ENCODE results near the gene PRDM7.
"Not testable (repeated sequence)": the region's sequence is repeated elsewhere in the genome, so short reads cannot be mapped to it uniquely, and the experiment has no call there.

The PRDM7 gene

GRCh38 chr16:90077240-90077756, at the start of gene PRDM7:
TSS of gene PRDM7 (minus strand) at chr16:90077331. CDS start at chr16:90075910, 1,421 bp downstream.
- no peak for DNase-seq

GRCh38 chr16:90121846-90122245, 44.7 kb upstream of the PRDM7 start:
- not testable (repeated sequence) for DNase-seq

GRCh38 chr16:90107617-90108016, 30.5 kb upstream of the PRDM7 start:
- DNase-seq = not testable (repeated sequence)

- not testable (repeated sequence) for DNase-seq
Observed at GRCh38 chr16:90107060-90107459, 29.9 kb upstream of the PRDM7 start.

GRCh38 chr16:90106271-90106670, 29.1 kb upstream of the PRDM7 start:
- DNase-seq = not testable (repeated sequence)

GRCh38 chr16:90104725-90105124, 27.6 kb upstream of the PRDM7 start:
- not testable (repeated sequence) for DNase-seq

GRCh38 chr16:90102086-90102884, 25.2 kb upstream of the PRDM7 start:
- not testable (repeated sequence) for DNase-seq

GRCh38 chr16:90101332-90101731, 24.2 kb upstream of the PRDM7 start:
- DNase-seq = not testable (repeated sequence)

- DNase-seq = not testable (repeated sequence)
Observed at GRCh38 chr16:90100790-90101189, 23.7 kb upstream of the PRDM7 start.

GRCh38 chr16:90100229-90100628, 23.1 kb upstream of the PRDM7 start:
- DNase-seq = not testable (repeated sequence)

GRCh38 chr16:90098936-90099335, 21.8 kb upstream of the PRDM7 start:
- not testable (repeated sequence) for DNase-seq

GRCh38 chr16:90097010-90097684, 20.0 kb upstream of the PRDM7 start:
- DNase-seq = not testable (repeated sequence)

GRCh38 chr16:90094791-90095190, 17.7 kb upstream of the PRDM7 start:
- not testable (repeated sequence) for DNase-seq

GRCh38 chr16:90094296-90094695, 17.2 kb upstream of the PRDM7 start:
- DNase-seq = not testable (repeated sequence)

GRCh38 chr16:90093799-90094198, 16.7 kb upstream of the PRDM7 start:
- not testable (repeated sequence) for DNase-seq

GRCh38 chr16:90092781-90093180, 15.7 kb upstream of the PRDM7 start:
- not testable (repeated sequence) for DNase-seq

- no peak for DNase-seq
Observed at GRCh38 chr16:90084215-90084950, 7.3 kb upstream of the PRDM7 start.

- DNase-seq = no peak
Observed at GRCh38 chr16:90083139-90083538, 6.0 kb upstream of the PRDM7 start.

- no peak for DNase-seq
Observed at GRCh38 chr16:90081606-90081970, 4.5 kb upstream of the PRDM7 start.

- no peak for DNase-seq
Observed at GRCh38 chr16:90078579-90078895, 1.4 kb upstream of the PRDM7 start.

- no peak for DNase-seq
Observed at GRCh38 chr16:90077757-90078578, 837 bp upstream of the PRDM7 start.

GRCh38 chr16:90072442-90073105, 4.6 kb downstream of the PRDM7 start:
- DNase-seq = no peak
